Measurements from ENCODE around the gene TMEM63A.

GRCh38 chr1:225843426-225843795 lies 38.8 kb downstream of the TMEM63A start:
- TF ChIP-seq FOXK2 (IDR thresholded peaks at IDR 0.05), result no peak
- no peak for TF ChIP-seq CTCF (CRISPR knock-in tag; IDR thresholded peaks at IDR 0.05)
- no peak for TF ChIP-seq ZNF687 (CRISPR knock-in tag; IDR thresholded peaks at IDR 0.05)
- no peak for TF ChIP-seq ZNF3 (CRISPR knock-in tag; IDR thresholded peaks at IDR 0.05)
- no peak for TF ChIP-seq REST (IDR thresholded peaks at IDR 0.05; ENCODE audit: borderline replicate concordance in 1 of 2, low read depth in 1 of 2, low read length in 2 of 2)
- no peak for TF ChIP-seq NFYB (CRISPR knock-in tag; IDR thresholded peaks at IDR 0.05)
- TF ChIP-seq ZFY (CRISPR knock-in tag; IDR thresholded peaks at IDR 0.05), result no peak
- TF ChIP-seq SALL1 (CRISPR knock-in tag; IDR thresholded peaks at IDR 0.05), result no peak
- TF ChIP-seq HNRNPH1 (optimal IDR thresholded peaks at IDR 0.05; ENCODE audit: low read depth, low read length), result no peak
- TF ChIP-seq BATF2 (CRISPR knock-in tag; IDR thresholded peaks at IDR 0.05), result no peak
- TF ChIP-seq JUND (CRISPR knock-in tag; IDR thresholded peaks at IDR 0.05), result no peak
- no peak for TF ChIP-seq ELK4 (CRISPR knock-in tag; IDR thresholded peaks at IDR 0.05; ENCODE audit: borderline replicate concordance)

Data from HepG2 (cell line).